Body of pancreas (tissue), 4 donors: ENCODE data around the gene HS6ST2.

ENCODE experiments used
- POLR2A ChIP-seq, 3 donors: fragments of 450-650 bp; IDR thresholded peaks; one replicate each; pipeline ENCODE4 v1.6.1; 2016; ENCODE audit warnings: antibody characterized with exemption in 3 of 3, mild to moderate bottlenecking in 2 of 3
- TF ChIP-seq, protein P1 (sequence below), 7 experiments: fragments of 450-650 bp in 4 of 7; fragments of 200-600 bp in 3 of 7; sonication (generic) in 3 of 7; IDR thresholded peaks; one replicate each; pipeline ENCODE4 v1.5.1; 2016 to 2019; ENCODE audit warnings: antibody characterized with exemption in 7 of 7

GRCh38 chrX:132809581-132809980, 148.8 kb downstream of the HS6ST2 start:
- TF ChIP-seq POLR2A (IDR thresholded peaks at IDR 0.05), result no peak
- TF ChIP-seq, protein P1, sequence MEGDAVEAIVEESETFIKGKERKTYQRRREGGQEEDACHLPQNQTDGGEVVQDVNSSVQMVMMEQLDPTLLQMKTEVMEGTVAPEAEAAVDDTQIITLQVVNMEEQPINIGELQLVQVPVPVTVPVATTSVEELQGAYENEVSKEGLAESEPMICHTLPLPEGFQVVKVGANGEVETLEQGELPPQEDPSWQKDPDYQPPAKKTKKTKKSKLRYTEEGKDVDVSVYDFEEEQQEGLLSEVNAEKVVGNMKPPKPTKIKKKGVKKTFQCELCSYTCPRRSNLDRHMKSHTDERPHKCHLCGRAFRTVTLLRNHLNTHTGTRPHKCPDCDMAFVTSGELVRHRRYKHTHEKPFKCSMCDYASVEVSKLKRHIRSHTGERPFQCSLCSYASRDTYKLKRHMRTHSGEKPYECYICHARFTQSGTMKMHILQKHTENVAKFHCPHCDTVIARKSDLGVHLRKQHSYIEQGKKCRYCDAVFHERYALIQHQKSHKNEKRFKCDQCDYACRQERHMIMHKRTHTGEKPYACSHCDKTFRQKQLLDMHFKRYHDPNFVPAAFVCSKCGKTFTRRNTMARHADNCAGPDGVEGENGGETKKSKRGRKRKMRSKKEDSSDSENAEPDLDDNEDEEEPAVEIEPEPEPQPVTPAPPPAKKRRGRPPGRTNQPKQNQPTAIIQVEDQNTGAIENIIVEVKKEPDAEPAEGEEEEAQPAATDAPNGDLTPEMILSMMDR (IDR thresholded peaks at IDR 0.05), result no peak
